HPDE6-E6E7 (cell line): ENCODE measurements around the gene LOXHD1.

ENCODE experiments used
- DNase-seq: peaks from one replicate; pipeline ENCODE4 v3.0.0; 2011; ENCODE audit warnings: missing footprints; ENCODE audit errors: extremely low spot score

LOXHD1 gene

DNA sequence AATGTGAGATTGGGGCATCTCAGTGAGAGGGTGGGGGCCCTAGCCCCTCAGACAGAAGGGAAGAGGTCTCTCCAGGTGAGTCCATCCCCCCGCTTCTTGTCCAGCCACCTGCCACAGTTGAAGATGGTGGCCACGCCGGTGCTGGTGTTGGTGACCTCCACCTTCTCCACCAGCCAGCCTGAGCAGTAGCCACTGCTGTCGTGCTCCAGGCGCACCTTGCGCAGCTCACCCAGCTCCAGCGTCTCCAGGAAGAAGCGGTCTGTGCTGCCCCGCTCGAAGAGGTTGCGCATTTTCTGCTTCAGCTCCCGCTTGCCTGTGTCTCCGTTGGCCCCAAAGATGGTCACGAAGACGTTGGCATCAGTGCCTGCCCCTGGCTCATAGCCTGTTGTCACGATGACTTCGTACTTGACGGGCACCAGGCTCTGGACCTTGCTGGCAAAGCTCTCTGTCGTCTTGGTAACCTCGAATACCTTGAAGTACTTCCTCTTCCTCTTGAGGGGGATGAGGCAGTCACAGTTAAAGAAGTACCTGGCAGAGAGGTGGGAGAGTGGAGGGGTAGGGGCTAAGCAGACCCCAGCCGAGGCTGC, 179.5 kb downstream of the LOXHD1 start:
- no peak for DNase-seq

DNA sequence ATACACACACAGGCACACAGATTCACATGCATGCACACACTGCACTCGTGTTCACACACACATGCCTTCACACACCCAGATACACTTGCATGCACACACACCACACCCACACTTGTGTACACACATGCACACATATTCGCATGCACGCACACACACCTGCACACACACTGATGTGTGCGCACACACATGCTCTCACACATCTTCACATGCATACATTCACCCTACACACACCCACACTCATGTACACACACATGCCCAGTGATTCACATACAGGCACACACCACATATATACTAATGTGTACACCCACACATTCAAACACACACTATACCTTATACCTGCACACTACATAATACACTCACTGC, 181.6 kb downstream of the LOXHD1 start:
- DNase-seq = no peak

DNA sequence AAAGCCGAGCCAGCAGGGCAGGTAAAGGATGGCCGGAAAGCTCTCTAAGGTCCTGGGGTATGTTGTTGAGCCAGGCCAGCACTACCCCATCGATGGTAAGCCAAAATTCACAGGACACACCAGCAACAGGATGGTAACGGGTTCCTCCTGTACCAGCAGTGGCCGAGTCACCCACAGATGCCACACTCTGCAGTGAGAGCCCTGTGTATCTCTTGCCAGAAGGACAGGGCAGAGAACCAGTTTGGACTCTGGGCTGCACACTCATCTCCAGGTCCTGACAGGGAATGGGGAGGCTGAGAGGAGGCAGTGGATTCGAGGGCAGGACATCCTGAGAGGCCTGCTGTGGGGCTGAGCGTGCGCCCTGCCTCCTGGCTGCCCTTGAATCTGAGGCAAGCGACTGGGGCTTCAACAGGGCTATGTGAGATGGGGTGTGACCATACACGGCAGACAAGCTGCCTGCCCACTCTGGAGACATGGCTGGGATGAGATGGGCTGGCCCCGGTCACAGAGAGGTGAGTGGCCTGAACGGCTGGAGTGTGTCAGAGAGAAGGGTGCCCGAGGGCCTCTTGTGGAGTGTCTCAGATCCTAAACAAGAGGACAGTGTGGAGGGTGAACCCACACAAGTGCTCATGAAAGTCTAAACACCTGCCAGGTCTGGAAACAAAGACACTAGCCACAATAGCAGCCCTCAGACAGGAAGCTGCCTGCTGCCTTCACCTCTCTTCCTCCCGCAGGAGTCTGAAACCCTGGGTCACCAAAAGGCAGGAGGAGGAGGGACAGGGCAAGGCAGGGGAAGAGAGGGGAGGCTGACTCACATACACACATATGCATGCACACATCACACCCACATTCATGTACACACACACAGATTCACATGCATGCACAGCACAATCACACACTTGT, 182.3 kb downstream of the LOXHD1 start:
- DNase-seq = no peak

DNA sequence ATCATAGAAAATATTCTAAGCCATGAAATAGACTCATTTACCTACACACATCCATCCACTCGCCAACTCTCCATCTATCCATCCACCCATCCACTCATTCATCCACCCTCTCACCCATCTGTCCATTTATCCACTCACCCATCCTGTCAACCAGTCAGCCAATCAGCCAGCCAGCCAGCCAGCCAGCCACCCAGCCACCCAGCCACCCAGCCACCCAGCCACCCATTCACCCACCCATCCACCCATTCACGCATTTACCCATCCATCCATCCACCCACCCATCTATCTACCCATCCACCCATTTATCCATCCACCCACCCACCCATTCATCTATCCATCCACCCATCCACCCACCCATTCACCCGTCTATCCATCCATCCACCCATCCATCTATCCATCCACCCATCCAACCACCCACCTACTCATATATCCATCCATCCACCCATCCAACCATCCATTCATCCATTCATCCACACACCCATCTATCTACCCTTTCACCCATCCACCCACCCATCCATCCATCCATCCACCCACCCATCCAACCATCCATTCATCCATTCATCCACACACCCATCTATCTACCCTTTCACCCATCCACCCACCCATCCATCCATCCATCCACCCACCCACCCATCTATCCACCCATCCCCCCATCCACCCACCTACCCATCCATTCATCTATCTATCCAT, 185.1 kb downstream of the LOXHD1 start:
- DNase-seq = no peak

DNA sequence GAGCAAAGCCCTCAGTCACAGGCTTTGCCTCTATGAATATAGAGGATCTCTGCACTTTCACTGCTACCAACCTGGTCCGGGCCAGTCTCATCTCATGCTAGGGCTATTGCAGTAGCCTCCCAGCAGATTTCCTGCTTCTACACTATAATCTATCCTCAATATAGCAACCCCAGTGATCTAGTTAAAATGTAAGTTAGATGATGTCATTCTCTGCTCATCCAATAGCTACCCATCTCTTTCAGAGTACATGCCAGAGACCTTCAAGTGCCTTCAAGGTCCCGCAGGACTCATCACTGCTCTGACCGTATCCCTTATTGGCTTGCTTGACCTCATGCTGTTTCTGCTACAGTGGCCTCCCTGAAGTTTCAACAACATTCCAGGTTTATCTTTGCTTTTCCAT, 186.3 kb downstream of the LOXHD1 start:
- DNase-seq = no peak

DNA sequence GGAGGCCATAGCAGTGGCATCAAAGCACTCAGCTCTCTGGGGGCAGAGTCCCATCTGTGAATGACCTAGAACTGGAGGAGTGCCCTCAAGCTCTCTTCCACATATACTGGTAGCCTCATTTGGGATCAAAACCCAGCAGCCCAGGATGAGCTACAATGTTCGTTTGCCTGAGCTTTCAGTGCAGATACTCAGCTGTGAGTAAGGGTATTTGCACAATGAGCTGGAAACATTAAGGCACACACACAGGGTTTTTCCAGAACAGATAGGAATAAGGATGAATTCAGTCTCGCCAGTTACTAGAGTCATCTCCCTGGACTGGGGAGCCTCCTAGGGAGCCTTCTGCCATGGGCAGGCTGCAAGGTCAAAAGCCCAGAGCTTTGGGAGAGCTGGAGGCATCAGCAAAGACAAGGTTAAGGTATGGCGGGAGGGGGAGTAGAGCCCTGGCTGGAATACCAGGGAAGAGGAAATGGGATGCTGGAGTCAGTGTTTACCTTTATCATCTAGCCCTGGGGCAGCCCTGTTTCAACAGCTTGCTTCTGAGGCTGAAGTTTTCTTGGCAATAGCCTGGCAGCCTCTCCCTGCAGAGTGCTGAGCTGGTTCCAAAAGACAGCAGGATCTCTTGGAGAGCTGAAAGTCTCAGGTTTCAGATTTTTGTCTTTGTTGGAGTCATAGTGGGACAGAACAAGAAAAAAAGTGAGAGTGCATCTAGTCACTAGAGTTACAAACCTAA, 187.7 kb downstream of the LOXHD1 start:
- no peak for DNase-seq

DNA sequence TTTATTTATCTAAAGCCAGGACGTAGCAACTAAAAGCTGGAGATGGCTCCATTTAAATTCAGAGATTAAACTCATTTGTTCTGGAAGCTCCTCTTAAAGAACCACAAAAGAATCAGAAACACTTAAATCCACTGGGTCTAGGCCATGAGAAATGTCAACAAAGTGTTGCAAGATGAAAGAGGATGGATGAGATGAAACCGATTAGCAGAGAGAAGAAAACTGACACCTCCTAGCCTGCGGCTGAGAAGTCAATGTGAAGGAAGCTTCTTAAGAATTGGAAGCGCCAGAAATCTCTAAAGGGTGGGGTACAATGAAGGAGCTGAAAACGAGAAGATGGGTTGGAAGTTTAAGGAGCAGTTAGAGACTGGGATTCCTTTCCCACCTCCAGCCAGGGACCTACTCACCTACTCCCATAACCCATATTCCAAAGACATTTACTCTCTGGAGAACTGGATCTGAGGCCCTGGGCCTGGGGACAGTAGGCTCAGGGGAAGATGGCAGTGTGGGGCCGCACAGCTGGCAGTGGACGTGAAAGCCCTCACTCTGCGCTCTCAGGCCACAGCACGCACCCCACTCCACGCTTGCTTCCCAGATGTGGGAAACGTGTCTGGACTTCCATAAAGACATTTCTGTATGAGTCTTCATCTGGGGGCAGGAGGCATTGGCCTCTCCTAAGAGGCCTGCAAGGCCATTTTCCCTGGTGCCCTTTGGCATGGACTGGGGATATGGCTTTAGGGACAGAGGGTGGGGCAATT, 188.4 kb downstream of the LOXHD1 start:
- DNase-seq = no peak

DNA sequence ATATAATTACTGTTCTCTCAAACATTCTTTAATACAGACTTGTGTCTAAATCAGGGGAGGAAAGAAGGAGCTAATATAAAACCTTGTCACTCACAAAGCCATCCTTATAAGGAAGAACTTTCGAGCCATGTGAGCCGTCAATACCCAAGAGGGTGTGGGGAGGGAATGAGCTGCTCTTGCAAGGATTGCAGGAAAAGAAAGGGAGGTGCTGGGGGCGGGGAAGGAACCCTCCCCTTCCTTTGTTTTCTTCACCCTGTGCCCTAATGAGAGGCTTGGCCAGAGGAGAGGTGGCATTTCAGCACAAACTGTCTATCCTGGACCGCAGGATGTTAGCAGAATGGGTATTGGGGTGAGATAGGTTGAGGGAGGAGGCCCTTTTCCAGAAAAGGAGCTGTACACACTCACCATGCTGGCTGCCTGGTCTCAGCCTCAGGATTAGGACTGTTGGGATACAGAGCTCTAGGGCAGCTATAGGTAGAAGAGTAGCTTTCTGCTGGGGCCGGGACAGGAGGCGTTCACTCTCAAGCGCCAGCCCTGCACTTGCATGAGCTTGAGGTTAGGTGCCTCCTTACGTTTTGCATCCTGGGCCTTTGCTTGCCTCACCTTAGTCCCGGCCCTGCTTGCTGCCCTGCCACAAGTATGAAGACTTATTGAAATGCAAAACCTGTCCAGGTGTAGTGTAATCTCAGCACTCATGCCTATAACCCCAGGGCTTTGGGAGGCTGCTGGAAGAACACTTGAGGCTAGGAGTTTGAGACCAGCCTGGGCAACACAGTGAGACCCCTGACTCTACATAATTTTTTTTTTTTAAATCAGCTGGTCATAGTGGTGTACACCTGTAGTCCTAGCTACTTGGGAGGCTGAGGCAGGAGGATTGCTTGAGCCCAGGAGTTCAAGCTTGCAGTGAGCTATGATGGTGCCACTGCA, 190.5 kb downstream of the LOXHD1 start:
- DNase-seq = no peak

DNA sequence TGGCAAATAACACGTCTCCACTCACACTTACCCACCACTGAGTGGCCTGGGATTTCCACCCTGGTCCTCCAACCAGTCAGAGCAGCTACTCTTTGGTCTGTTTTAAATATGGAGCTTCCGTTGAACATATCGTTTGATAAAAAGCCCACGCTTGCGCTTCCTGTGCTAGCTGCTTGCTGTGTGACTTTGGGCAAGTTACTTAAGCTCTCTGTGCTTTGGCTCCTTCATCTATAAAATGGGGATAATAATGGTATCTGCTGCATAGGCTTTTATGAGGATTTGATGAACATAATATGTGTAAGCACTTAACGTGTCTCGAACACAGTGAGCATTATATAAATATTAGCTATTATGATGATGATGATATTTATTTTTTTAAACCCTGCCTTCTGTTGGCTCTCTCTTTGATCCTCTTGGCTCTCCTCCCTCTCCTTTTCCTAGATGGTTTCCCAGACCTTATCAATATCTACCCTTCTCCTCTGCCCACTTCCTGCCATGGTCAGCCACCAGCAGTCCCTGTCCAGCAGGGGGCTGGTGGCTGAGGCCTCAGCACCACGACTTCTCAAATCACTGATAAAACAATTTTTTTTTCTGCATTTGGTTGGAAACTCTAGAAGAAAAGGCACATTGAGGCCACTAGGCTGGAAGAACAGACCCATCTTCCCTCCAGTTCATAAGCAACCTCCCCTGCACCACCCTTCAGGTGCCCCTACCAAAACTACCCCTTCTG, 191.9 kb downstream of the LOXHD1 start:
- no peak for DNase-seq

DNA sequence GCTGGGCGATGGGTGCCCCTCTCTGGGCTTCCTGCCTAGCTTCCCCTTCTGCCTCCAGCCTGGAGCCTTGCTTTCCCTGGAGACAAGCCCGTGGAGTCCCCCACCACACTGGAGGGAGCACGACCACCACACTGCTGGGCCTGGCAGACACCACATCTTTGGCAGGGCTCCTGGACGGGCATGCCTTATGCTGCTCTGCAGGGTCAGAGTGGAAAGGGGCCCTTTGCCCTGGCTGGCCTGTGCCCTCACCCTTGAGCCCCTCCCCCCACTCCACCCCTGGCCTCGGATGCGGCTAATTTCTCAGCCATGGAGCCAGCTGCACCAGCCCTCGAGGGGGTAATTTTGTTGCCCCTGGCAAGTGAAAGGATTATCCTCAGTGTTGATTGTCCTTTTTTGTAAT, 194.5 kb downstream of the LOXHD1 start:
- no peak for DNase-seq

DNA sequence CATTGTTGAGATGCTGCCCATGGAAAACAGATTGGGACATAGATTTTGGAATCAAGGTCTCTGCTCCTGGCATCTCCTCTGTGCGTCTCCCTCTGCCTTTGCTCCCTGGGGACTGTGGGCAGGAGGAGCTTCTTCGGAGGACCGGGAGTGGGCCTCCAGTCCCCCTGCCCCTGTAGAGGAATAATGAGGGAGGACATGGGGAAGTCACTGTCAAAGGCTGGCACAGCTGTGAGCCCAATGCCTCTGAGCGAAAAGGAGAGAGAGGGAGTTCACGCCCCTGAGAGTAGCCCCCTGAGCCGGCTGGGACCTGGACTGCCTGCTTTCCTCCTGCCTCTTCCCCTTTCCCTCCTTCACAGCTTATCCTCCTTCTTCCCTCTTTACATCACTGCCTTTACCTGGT, 195.0 kb downstream of the LOXHD1 start:
- no peak for DNase-seq

DNA sequence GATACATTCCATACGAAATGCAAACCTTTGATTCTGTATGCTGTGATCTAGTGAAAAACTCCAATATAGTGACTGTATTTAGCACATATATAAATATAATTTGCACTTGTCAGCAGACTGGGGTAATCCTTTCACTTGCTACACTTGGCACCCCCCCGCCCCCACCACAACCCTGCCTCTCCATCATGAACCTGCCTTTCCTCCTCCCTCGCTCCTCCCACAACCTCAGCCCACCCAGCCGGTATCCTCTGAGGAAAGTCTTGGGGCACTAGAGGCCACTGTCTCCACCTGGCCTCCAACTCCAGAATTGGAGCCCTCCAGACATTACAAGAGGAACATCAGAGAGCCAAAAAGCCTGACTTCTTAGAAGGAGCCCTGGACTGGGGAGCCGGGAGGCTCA, 196.3 kb downstream of the LOXHD1 start:
- DNase-seq = no peak

DNA sequence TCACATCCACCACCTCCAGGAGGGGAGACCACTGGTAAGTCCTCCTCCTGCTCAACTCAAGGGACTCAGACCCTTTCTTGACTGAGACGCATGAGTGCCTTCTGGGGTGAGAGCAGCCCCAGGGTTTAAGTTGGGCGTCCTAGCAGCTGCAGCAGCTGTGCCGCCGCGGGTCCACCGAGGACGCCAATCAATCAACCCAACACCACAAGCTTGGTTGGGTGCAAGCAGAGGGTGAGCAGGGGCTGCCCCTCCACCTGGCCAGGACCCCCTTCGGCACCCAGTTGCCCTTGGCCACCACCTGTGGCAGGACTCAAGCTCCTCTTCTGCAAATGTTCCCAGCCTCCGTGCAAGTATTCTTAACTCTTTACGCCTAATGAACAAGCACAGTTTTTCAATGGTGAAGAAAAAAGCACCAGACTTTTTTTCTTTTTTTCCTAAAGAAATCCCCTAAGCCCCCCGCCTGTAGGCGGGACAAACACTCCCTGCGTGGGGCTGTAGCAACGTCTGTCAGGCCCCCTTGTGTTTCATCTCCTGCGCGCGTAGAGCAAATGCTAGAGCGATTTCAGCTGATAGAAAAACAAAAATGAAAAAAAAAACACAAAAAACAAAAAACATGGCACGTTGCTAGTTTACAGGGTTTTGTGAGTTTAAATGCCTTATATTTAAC, 197.1 kb downstream of the LOXHD1 start:
- DNase-seq = no peak

DNA sequence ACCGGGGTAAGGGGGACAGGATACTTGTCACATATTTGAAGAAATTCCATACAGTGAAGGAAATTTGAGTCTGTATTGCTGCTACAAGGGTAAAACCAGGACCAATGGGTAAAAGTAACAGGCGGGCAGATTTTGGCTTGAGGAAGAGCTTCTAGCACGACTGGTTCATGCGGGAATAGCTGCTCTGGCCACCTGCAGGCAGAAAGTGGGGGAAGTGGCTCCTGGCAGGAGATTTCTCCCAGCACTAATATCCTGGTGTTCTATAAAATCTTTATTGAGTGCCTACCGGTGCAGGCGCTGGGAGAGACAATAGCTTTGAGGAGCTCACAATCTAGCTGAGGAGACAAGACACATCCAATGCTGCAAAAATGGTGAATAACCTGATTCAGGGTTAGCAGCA, 198.5 kb downstream of the LOXHD1 start:
- no peak for DNase-seq

DNA sequence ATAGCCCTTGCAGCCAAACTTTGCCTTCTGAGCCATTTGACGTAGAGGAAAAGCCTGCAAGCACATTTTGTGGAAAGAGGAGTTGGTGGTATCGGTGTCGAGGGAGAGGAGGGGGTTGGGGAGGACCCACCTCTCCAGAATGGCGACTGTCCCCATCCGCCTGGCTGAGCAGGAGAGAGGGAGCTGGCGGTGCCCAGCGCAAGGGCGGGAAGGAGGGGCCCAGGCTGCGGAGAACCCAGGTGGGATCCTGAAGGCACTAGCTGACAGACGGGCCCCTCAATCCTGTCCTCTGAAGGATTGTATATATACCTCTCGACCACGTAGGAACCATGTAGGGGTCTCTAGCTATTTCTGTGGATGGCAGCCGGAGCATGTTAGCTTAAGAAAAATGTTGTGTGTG, 200.3 kb downstream of the LOXHD1 start:
- DNase-seq = no peak

DNA sequence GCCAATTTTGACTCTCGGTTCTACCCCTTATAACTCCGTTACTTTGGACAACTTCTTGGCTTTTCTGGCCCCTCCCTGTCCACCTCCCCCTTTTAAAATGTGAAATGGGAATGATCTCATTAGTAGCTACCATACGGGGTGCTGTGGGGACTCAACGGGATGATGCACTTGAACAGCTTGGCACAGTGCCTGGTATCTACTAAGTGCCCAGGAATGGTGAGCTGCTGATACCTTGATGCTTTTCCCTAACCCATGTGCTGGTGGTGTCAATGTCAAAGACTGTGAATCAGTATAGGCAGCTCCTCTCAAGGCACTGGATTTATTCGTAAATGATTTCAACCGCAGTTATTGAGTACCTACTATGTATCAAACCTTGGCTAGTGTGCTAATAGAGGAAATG, 204.2 kb downstream of the LOXHD1 start:
- DNase-seq = peak; percentile 20

DNA sequence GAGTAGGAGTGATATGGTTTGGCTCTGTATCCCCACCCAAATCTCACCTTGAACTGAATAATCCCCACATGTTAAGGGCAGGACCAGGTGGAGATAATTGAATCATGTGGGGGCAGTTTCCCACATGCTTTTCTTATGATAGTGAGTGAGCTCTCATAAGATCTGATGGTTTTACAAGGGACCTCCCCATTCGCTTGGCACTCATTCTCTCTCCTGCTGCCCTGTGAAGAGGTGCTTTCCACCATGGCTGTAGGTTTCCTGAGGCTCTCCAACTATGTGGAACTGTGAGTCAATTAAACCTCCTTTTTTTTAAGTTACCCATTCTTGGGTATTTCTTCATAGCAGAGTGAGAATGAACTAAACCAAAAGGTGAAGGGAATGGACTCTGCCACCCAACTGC, 207.5 kb downstream of the LOXHD1 start:
- DNase-seq = no peak

DNA sequence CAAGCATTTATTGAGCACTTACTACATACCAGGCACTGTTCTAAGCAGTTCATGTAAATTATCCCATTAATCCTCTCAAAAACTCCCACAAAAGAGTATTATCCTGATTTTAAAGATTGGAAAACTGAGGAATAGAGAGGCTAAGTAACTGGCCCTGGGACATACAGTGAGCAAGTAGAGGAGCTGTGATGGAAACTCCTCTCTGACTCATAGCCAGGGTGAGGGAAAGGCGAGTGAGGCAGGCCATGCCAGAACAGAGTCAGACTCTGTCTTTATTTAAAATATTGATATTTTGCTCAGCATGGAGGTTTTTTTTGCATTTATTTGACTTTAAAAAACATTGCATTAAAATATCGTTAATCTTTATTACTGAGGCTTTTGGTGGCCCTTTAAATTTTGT, 208.0 kb downstream of the LOXHD1 start:
- no peak for DNase-seq

DNA sequence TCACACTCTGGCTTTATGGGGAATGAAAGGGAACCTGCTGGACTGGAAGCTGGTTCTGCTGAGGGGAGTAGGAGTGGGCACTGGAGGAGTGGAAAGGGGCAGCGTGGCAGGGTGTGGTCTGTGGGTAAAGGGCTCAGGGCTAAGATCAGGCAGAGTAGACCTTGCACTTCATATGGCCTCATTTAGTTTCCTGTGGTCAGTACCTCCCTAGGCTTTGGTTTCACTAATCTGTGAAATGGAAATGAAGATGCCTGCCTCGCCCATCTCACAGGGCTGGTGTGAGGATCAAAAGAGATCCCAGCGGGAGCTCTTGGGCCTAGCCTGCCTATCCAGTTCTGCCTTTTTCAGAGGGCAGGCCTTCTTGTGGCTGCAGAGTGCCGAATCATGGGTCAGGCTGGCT, 208.7 kb downstream of the LOXHD1 start:
- DNase-seq = no peak
